A204.1 (cell line): Measurements from ENCODE around the gene MYF5.

Experiments
- FAIRE-seq: peaks from 2 replicates; lab custom pipeline; 2012; peaks lifted over from hg19 to GRCh38; lab: Jason Lieb, UNC

MYF5 gene

GRCh38 chr12:80766210-80766609 lies 49.5 kb downstream of the MYF5 start:
- FAIRE-seq = no peak

- no peak for FAIRE-seq
Observed at GRCh38 chr12:80766897-80767296, 50.2 kb downstream of the MYF5 start.
